ENCODE results near the gene ARHGAP12. TPM values are rescaled to one million over a fixed set of nuclear protein-coding genes. Genes with fewer than 3 reads are reported as not detected.

ARHGAP12 gene
- total and polyA plus RNA-seq, 2 experiments from 2014 or later, result 12.7 to 29.1 TPM

- Histone ChIP-seq H3K27ac (peak overlapping the region; percentile 98), H3K4me3 (peak overlapping the region; percentile 69), H3K4me1 (ENCODE audit: low read depth) (peaks cover 24% of the 10 kb centered on the region), H3K36me3 (no peaks in the 10 kb centered on the region), H3K27me3 (no peaks in the 10 kb centered on the region), H3K9me3 (ENCODE audit: low read depth) (no peaks in the 10 kb centered on the region)
- peak; percentile 43 to 83 for DNase-seq (ENCODE audit: low read depth in 1 of 2, low spot score in 1 of 2)
- peak; percentile 35 for TF ChIP-seq CTCF (IDR thresholded peaks at IDR 0.05; ENCODE audit: low read depth, low read length)
These were observed 615 bp downstream of the ARHGAP12 start for GRCh38 chr10:31927884-31928548.

- DNase-seq (ENCODE audit: low read depth in 1 of 2, low spot score in 1 of 2), result peak in 1 of 2 donors; percentile 27
- no peaks in the 10 kb centered on the region for H3K36me3 ChIP-seq
- peaks cover 24% of the 10 kb centered on the region for H3K4me1 ChIP-seq (ENCODE audit: low read depth)
- peak overlapping the region; percentile 69 for H3K4me3 ChIP-seq
- no peaks in the 10 kb centered on the region for H3K9me3 ChIP-seq (ENCODE audit: low read depth)
- TF ChIP-seq CTCF (IDR thresholded peaks at IDR 0.05; ENCODE audit: low read depth, low read length), result no peak
- H3K27ac ChIP-seq, result peak overlapping the region; percentile 98
- H3K27me3 ChIP-seq, result no peaks in the 10 kb centered on the region
These were observed 1.1 kb downstream of the ARHGAP12 start for GRCh38 chr10:31927565-31927883.

GRCh38 chr10:31926765-31927564 lies 1.7 kb downstream of the ARHGAP12 start:
- H3K27me3 ChIP-seq, result no peaks in the 10 kb centered on the region
- no peak for TF ChIP-seq CTCF (IDR thresholded peaks at IDR 0.05; ENCODE audit: low read depth, low read length)
- no peaks in the 10 kb centered on the region for H3K36me3 ChIP-seq
- peak overlapping the region; percentile 98 for H3K27ac ChIP-seq
- peaks cover 24% of the 10 kb centered on the region for H3K4me1 ChIP-seq (ENCODE audit: low read depth)
- peak in 1 of 2 donors; percentile 37 for DNase-seq (ENCODE audit: low read depth in 1 of 2, low spot score in 1 of 2)
- no peaks in the 10 kb centered on the region for H3K9me3 ChIP-seq (ENCODE audit: low read depth)
- peak overlapping the region; percentile 69 for H3K4me3 ChIP-seq

GRCh38 chr10:31926160-31926559 lies 2.5 kb downstream of the ARHGAP12 start:
- Histone ChIP-seq H3K4me1 (ENCODE audit: low read depth) (peaks cover 24% of the 10 kb centered on the region), H3K9me3 (ENCODE audit: low read depth) (no peaks in the 10 kb centered on the region), H3K4me3 (no peak overlapping the region), H3K27me3 (no peaks in the 10 kb centered on the region), H3K27ac (no peak overlapping the region), H3K36me3 (no peaks in the 10 kb centered on the region)
- DNase-seq (ENCODE audit: low read depth in 1 of 2, low spot score in 1 of 2), result no peak
- no peak for TF ChIP-seq CTCF (IDR thresholded peaks at IDR 0.05; ENCODE audit: low read depth, low read length)

GRCh38 chr10:31924833-31925232 lies 3.8 kb downstream of the ARHGAP12 start:
- H3K4me3 ChIP-seq, result no peak overlapping the region
- H3K4me1 ChIP-seq (ENCODE audit: low read depth), result peaks cover 13% of the 10 kb centered on the region
- H3K9me3 ChIP-seq (ENCODE audit: low read depth), result no peaks in the 10 kb centered on the region
- no peak for TF ChIP-seq CTCF (IDR thresholded peaks at IDR 0.05; ENCODE audit: low read depth, low read length)
- no peaks in the 10 kb centered on the region for H3K27me3 ChIP-seq
- no peak for DNase-seq (ENCODE audit: low read depth in 1 of 2, low spot score in 1 of 2)
- no peak overlapping the region for H3K27ac ChIP-seq
- H3K36me3 ChIP-seq, result no peaks in the 10 kb centered on the region
